Left ventricle myocardium inferior (tissue), 1 donor: Measurements from ENCODE around the gene MAGEA6. TPM values are rescaled to one million over a fixed set of nuclear protein-coding genes. Genes with fewer than 3 reads are reported as not detected.
"Not testable (repeated sequence)": the region's sequence is repeated elsewhere in the genome, so short reads cannot be mapped to it uniquely, and the experiment has no call there.

Source experiments
- DNase-seq: peaks from one replicate; pipeline ENCODE4 v3.0.0-alpha.2; 2020
- H3K27ac ChIP-seq: fragments of 200-600 bp; replicated peaks from 2 replicates; pipeline ENCODE4 v1.8.0; 2021
- H3K27me3 ChIP-seq: fragments of 200-600 bp; 2 replicates; pipeline ENCODE4 v1.8.0; 2021; ENCODE audit warnings: low read depth
- H3K36me3 ChIP-seq: fragments of 200-600 bp; 2 replicates; pipeline ENCODE4 v1.8.0; 2021
- H3K4me1 ChIP-seq: fragments of 200-600 bp; 2 replicates; pipeline ENCODE4 v1.8.0; 2021
- H3K4me3 ChIP-seq: fragments of 200-600 bp; 2 replicates; pipeline ENCODE4 v1.8.0; 2021; ENCODE audit warnings: mild to moderate bottlenecking, moderate library complexity
- H3K9me3 ChIP-seq: fragments of 200-600 bp; replicated peaks from 2 replicates; pipeline ENCODE4 v1.8.0; 2021
- CTCF ChIP-seq: fragments of 200-600 bp; IDR thresholded peaks from 2 replicates; pipeline ENCODE4 v1.8.0; 2021; ENCODE audit warnings: antibody characterized with exemption, mild to moderate bottlenecking, borderline replicate concordance
- intact Hi-C: fragments of 100-400 bp; cut with micrococcal nuclease; formaldehyde crosslinking; loops from one replicate; pipeline ENCODE4 v1.11.0; 2022
- total RNA-seq: library from RNA; stranded (reverse); fragmentation: NEBNext Ultra II Directional; extraction: Animal tissue kit (Norgen Biotek cat#: 25700); gene quantifications from one replicate; pipeline ENCODE4 v1.2.1, GENCODE V29; 2021
- donor health status: DM: no; HTN: yes; CAD: no; lungs with severe emphysema.

MAGEA6 gene
- total RNA-seq, 1 donor from 2014 or later = not detected

GRCh38 chrX:152738560-152738959 is 30.9 kb downstream of the MAGEA6 start:
- Histone ChIP-seq H3K4me3 (no peak overlapping the region), H3K36me3 (no peaks in the 10 kb centered on the region), H3K27me3 (no peaks in the 10 kb centered on the region), H3K9me3 (no peaks in the 10 kb centered on the region), H3K27ac (no peak overlapping the region), H3K4me1 (no peaks in the 10 kb centered on the region)
- TF ChIP-seq CTCF = no peak
- no peak for DNase-seq
- intact Hi-C loops = no loop called here

- H3K4me3 ChIP-seq, H3K9me3 ChIP-seq, H3K4me1 ChIP-seq, H3K36me3 ChIP-seq, DNase-seq, H3K27me3 ChIP-seq, H3K27ac ChIP-seq, intact Hi-C loops: not testable (repeated sequence)
These were observed 33.0 kb downstream of the MAGEA6 start for GRCh38 chrX:152736528-152736927.

GRCh38 chrX:152735860-152736511 is 33.5 kb downstream of the MAGEA6 start:
- TF ChIP-seq CTCF = no peak
- no peaks in the 10 kb centered on the region for H3K36me3 ChIP-seq
- H3K4me1 ChIP-seq = no peaks in the 10 kb centered on the region
- H3K27me3 ChIP-seq = no peaks in the 10 kb centered on the region
- no peaks in the 10 kb centered on the region for H3K9me3 ChIP-seq
- intact Hi-C loops = no loop called here
- no peak for DNase-seq
- no peak overlapping the region for H3K4me3 ChIP-seq
- no peak overlapping the region for H3K27ac ChIP-seq

GRCh38 chrX:152735101-152735500 is 34.4 kb downstream of the MAGEA6 start:
- DNase-seq = no peak
- Histone ChIP-seq H3K27ac (no peak overlapping the region), H3K27me3 (no peaks in the 10 kb centered on the region), H3K9me3 (no peaks in the 10 kb centered on the region), H3K4me1 (no peaks in the 10 kb centered on the region), H3K4me3 (no peak overlapping the region), H3K36me3 (no peaks in the 10 kb centered on the region)
- intact Hi-C loops = no loop called here
- TF ChIP-seq CTCF = no peak

GRCh38 chrX:152734143-152734858 is 35.2 kb downstream of the MAGEA6 start:
- intact Hi-C loops, H3K27ac ChIP-seq, H3K9me3 ChIP-seq, H3K4me1 ChIP-seq, DNase-seq, H3K27me3 ChIP-seq, H3K36me3 ChIP-seq, H3K4me3 ChIP-seq: not testable (repeated sequence)

- intact Hi-C loops = no loop called here
- DNase-seq = no peak
- no peaks in the 10 kb centered on the region for H3K36me3 ChIP-seq
- no peaks in the 10 kb centered on the region for H3K4me1 ChIP-seq
- no peaks in the 10 kb centered on the region for H3K27me3 ChIP-seq
- H3K9me3 ChIP-seq = no peaks in the 10 kb centered on the region
- no peak for TF ChIP-seq CTCF
- H3K27ac ChIP-seq = no peak within 1 kb of the TSS
- H3K4me3 ChIP-seq = no peak within 1 kb of the TSS
These were observed 36.1 kb downstream of the MAGEA6 start, which contains the start of the genes CSAG1 and MAGEA12 for GRCh38 chrX:152733261-152733975. TSS of gene CSAG1 (minus strand) at chrX:152733721. CDS start at chrX:152732460, 1,261 bp downstream. TSS of gene MAGEA12 (plus strand) at chrX:152733757. CDS start at chrX:152736162, 2,405 bp downstream.
